Limb (tissue), 2 donors: Measurements from ENCODE around the gene OR8J3.
"Not testable (repeated sequence)": the region's sequence is repeated elsewhere in the genome, so short reads cannot be mapped to it uniquely, and the experiment has no call there.

Experiments used
- DNase-seq, 2 donors: peaks; one replicate each; pipeline ENCODE4 v3.0.0-alpha.2; 2016; ENCODE audit errors: extremely low spot score in 2 of 2

OR8J3 gene

GRCh38 chr11:56140151-56140661, at the start of gene OR8J3:
Gene OR8J3 (minus strand): TSS chr11:56140201. CDS start chr11:56137718, 2,483 bp downstream.
- DNase-seq = no peak

DNA sequence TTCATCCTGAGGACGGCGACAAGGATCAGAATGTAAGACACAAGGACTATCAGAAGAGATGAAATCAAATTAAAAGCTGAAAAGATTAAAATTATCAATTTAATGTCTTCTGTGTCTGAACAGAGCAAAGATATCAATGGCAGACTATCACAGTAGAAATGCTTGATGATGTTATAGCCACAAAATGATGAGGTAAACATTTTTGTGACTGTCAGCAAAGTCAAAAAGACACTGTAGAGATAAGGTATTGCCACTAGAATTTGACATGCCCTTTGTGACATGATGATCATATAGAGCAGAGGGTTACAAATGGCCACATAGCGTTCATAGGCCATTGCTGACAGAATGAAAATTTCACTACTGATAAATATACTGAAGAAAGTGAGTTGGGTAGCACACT, 48.6 kb upstream of the OR8J3 start:
- no peak for DNase-seq

- DNase-seq = no peak
Observed at GRCh38 chr11:56183459-56183858, 43.5 kb upstream of the OR8J3 start.

- no peak for DNase-seq
Observed at GRCh38 chr11:56176318-56176717, 36.3 kb upstream of the OR8J3 start, which contains the start of gene OR5J2. Gene OR5J2 (plus strand): TSS chr11:56176618. CDS start chr11:56176618, 0 bp downstream.

DNA sequence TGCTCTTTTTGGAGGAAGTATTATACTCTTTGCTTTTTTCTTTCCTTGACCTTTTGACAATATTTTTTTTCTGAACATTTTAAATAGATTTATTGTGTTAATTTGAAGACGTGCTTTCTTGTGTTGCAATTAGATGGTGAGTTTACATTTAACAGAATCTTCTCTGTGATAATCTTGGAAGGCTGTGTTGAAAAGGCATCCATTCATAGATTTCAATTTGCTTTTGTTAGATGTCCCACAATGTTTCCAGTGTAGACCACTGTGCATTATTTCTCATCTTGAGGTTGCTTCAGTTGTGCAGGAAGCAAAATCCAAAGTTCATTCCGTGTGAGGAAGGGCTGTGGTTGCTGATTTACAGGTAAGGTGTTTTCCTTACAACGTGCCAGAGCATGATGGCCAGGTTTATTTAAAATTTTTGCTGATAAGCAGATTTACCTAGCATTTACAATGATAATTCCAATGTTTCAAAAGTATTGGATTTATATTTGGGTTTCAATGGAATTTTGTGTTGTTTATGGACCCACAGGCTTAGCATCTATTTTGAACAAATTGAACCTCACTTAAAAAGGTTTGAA, 32.3 kb upstream of the OR8J3 start:
- no peak for DNase-seq

- DNase-seq = no peak
Observed at GRCh38 chr11:56163804-56164203, 23.8 kb upstream of the OR8J3 start.

GRCh38 chr11:56160217-56160616, 20.2 kb upstream of the OR8J3 start, which contains the start of gene OR8K5:
Gene OR8K5 (minus strand): TSS chr11:56160317. CDS start chr11:56160317, 0 bp downstream.
- no peak for DNase-seq

- DNase-seq = no peak
Observed at GRCh38 chr11:56152333-56152732, 12.3 kb upstream of the OR8J3 start.

DNA sequence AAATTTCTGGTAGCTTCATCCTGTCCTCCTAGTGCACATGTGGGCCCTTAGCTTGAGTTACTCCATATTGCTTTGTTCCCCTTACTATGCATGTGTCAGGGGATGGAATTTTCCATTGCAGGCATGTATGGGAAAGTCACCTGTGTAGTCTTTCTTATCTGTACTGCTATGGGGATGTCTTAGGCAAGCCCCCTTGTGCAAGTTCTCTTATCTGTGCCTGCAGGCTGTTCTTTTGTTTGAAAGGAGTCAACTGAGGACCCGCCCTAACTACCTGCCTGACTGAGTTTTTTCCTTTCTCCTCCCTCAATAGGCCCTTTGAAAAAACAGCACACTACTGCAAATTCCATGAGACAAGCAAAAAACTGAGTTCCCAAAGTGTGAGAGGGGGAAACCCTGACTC, 11.4 kb upstream of the OR8J3 start:
- no peak for DNase-seq

GRCh38 chr11:56143681-56144080, 3.7 kb upstream of the OR8J3 start:
- not testable (repeated sequence) for DNase-seq

DNA sequence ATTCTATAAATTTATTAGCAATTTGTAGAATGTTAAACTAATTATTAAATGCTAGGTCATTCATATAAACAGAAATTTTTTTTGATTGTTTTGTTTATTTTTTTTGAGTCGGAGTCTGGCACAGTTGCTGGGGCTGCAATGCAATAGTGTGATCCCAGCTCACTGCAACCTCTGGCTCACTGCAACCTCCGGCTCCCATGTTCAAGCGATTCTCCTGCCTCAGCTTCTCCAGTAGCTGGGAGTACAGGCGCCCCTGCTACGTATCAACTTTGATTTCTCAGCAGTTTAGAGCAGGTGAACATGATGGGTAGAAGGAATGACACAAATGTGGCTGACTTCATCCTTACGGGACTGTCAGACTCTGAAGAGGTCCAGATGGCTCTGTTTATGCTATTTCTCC, 17.9 kb downstream of the OR8J3 start, which contains the start of gene OR8H3:
Gene OR8H3, plus strand, starts transcription at position 301 of the 400 bp plus-strand sequence. Its CDS starts 0 bp downstream, at position 301.
- no peak for DNase-seq

DNA sequence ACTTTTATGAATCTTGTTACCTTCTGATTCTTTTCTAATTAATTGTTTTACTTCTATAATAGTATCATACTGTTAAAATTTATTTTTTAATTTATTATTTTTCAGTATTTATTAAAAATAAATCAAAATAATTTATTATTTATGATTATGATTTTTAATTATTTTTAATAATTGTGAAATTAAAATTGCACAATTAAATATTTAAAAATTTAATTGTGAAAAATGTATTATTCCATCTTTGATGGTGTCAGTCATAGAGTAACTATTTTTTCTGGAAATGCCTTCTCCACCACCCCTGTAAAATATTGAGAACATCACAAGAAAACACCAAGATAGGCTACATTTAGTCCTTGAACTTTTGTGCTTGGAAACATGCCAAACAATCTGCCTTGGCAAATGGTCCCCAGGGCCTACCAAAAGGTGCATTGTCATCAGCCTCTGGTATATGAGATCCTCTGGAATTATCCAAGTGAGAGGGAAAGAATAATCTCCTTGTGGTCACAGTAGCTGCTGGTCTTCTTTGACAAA, 36.7 kb downstream of the OR8J3 start, which contains the start of gene OR8H2:
Gene OR8H2, plus strand, starts transcription at position 478 of the 528 bp plus-strand sequence. CDS start 1,356 bp downstream, outside the sequence.
- DNase-seq = no peak

DNA sequence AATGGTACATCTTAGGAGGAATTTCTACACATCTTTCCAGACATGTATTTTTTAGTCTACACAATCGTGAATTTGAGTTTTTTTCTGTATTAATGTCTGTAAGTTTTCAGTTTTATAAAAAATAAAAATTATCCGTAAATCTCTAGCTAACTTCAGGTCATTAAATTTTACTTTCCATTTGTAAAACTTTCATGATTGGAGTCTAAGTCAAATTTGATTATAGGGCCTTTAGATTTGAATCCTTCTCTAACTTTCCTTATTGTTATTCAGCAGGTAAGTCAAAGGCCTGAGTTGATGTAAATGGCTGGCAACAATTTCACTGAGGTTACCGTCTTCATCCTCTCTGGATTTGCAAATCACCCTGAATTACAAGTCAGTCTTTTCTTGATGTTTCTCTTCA, 47.0 kb downstream of the OR8J3 start, which contains the start of gene OR8I2:
Gene OR8I2, plus strand, starts transcription at position 301 of the 400 bp plus-strand sequence. Its CDS starts 0 bp downstream, at position 301.
- no peak for DNase-seq

- DNase-seq = no peak
Observed at GRCh38 chr11:56089697-56090096, 50.3 kb downstream of the OR8J3 start.
